G401 (cell line): Measurements from ENCODE around the gene AK1. TPM values are rescaled to one million over a fixed set of nuclear protein-coding genes. Genes with fewer than 3 reads are reported as not detected.

Experiments
- DNase-seq: peaks from one replicate; pipeline ENCODE4 v3.0.0-alpha.2; 2015; ENCODE audit warnings: low spot score
- in situ Hi-C: cut with HindIII; loops from 2 replicates; pipeline ENCODE4 v1.10.0; 2016; ENCODE audit warnings: low sequenced_read_pairs, mixed read lengths
- total RNA-seq: library from RNA; depleted of rRNA; stranded (reverse); fragments of >200 nt; shearing (Covaris generic); gene quantifications from 2 replicates; pipeline ENCODE4 v1.2.3, GENCODE V29; 2014; rRNA removed

Gene AK1
- total RNA-seq = 46.4 and 62.6 TPM in 2 replicates

GRCh38 chr9:127877566-127877998, at the start of gene AK1:
AK1 (minus strand) TSS chr9:127877675; CDS start chr9:127874617, 3,058 bp downstream.
- DNase-seq = peak; percentile 81
- in situ Hi-C loops = no loop called here

- DNase-seq = no peak
- in situ Hi-C loops = loop anchor here (25.0 kb wide), 1 partner anchor 165 kb away; no protein-coding TSS in a partner anchor
Measured at GRCh38 chr9:127926906-127927200, 49.4 kb upstream of the AK1 start.

GRCh38 chr9:127925959-127926905, 48.8 kb upstream of the AK1 start:
- in situ Hi-C loops = loop anchor here (25.0 kb wide), 1 partner anchor 164 kb away; no protein-coding TSS in a partner anchor
- no peak for DNase-seq

- in situ Hi-C loops = loop anchor here (25.0 kb wide), 1 partner anchor 163 kb away; no protein-coding TSS in a partner anchor
- DNase-seq = no peak
Measured at GRCh38 chr9:127924736-127925444, 47.4 kb upstream of the AK1 start.

GRCh38 chr9:127923771-127924170, 46.3 kb upstream of the AK1 start:
- no peak for DNase-seq
- in situ Hi-C loops = no loop called here

GRCh38 chr9:127923046-127923445, 45.6 kb upstream of the AK1 start:
- in situ Hi-C loops = no loop called here
- no peak for DNase-seq

GRCh38 chr9:127921557-127922120, 44.2 kb upstream of the AK1 start:
- in situ Hi-C loops = no loop called here
- peak; percentile 71 for DNase-seq

- no peak for DNase-seq
- in situ Hi-C loops = no loop called here
Measured at GRCh38 chr9:127920794-127921193, 43.3 kb upstream of the AK1 start.

- in situ Hi-C loops = no loop called here
Measured at GRCh38 chr9:127919253-127919815, 41.9 kb upstream of the AK1 start.

GRCh38 chr9:127918183-127919107, 41.0 kb upstream of the AK1 start:
- DNase-seq = no peak
- in situ Hi-C loops = no loop called here

More at GRCh38 chr9:127919253-127919815, 41.9 kb upstream of the AK1 start:
- no peak for DNase-seq

- no peak for DNase-seq
- in situ Hi-C loops = no loop called here
Measured at GRCh38 chr9:127917603-127918002, 40.1 kb upstream of the AK1 start.

- in situ Hi-C loops = no loop called here
Measured at GRCh38 chr9:127916720-127917581, 39.5 kb upstream of the AK1 start, which contains the start of gene ST6GALNAC4. ST6GALNAC4 (minus strand) TSS chr9:127917041; CDS start chr9:127916419, 622 bp downstream.

GRCh38 chr9:127915801-127916719, 38.6 kb upstream of the AK1 start:
- in situ Hi-C loops = no loop called here
- peak; percentile 48 for DNase-seq

More at GRCh38 chr9:127916720-127917581, 39.5 kb upstream of the AK1 start, which contains the start of gene ST6GALNAC4:
- peak; percentile 96 for DNase-seq

- in situ Hi-C loops = no loop called here
- no peak for DNase-seq
Measured at GRCh38 chr9:127915325-127915752, 37.9 kb upstream of the AK1 start.

- in situ Hi-C loops = no loop called here
- no peak for DNase-seq
Measured at GRCh38 chr9:127913682-127914081, 36.2 kb upstream of the AK1 start.

GRCh38 chr9:127912882-127913281, 35.4 kb upstream of the AK1 start:
- in situ Hi-C loops = no loop called here

More at GRCh38 chr9:127912882-127913281, 35.4 kb upstream of the AK1 start:
- DNase-seq = no peak
